Suppressor macrophage treated with lipopolysaccharide for 4 hours (primary cell): ENCODE measurements around the gene SELENOW.
A peak's percentile ranks its signal among the peaks of the same experiment; 100 is the strongest.
"Not testable (repeated sequence)": the region's sequence is repeated elsewhere in the genome, so short reads cannot be mapped to it uniquely, and the experiment has no call there.

Experiments used
- DNase-seq: peaks from one replicate; pipeline ENCODE4 v3.0.0-alpha.2; 2020

Gene SELENOW

GRCh38 chr19:47756953-47757608 is 21.4 kb upstream of the SELENOW start:
- DNase-seq, result no peak

GRCh38 chr19:47757617-47758442 is 20.7 kb upstream of the SELENOW start:
- DNase-seq, result no peak

GRCh38 chr19:47758443-47758804 is 20.1 kb upstream of the SELENOW start:
- peak; percentile 23 for DNase-seq

- DNase-seq, result no peak
Observed at GRCh38 chr19:47760632-47760999, 17.9 kb upstream of the SELENOW start.

- DNase-seq, result no peak
Observed at GRCh38 chr19:47761566-47761965, 16.9 kb upstream of the SELENOW start.

- DNase-seq, result no peak
Observed at GRCh38 chr19:47762151-47762550, 16.4 kb upstream of the SELENOW start.

- DNase-seq, result no peak
Observed at GRCh38 chr19:47762615-47763308, 15.7 kb upstream of the SELENOW start.

- not testable (repeated sequence) for DNase-seq
Observed at GRCh38 chr19:47764705-47765104, 13.8 kb upstream of the SELENOW start.

- DNase-seq, result peak; percentile 39
Observed at GRCh38 chr19:47765523-47766358, 12.8 kb upstream of the SELENOW start.

- no peak for DNase-seq
Observed at GRCh38 chr19:47766359-47766620, 12.2 kb upstream of the SELENOW start.

- no peak for DNase-seq
Observed at GRCh38 chr19:47766670-47767069, 11.8 kb upstream of the SELENOW start.

GRCh38 chr19:47767349-47767748 is 11.2 kb upstream of the SELENOW start:
- DNase-seq, result no peak

- DNase-seq, result no peak
Observed at GRCh38 chr19:47768604-47769003, 9.9 kb upstream of the SELENOW start.

GRCh38 chr19:47769534-47769933 is 9.0 kb upstream of the SELENOW start:
- DNase-seq, result no peak

- not testable (repeated sequence) for DNase-seq
Observed at GRCh38 chr19:47771291-47771690, 7.2 kb upstream of the SELENOW start.

GRCh38 chr19:47776568-47776967 is 1.9 kb upstream of the SELENOW start:
- DNase-seq, result no peak

- DNase-seq, result not testable (repeated sequence)
Observed at GRCh38 chr19:47777245-47778048, 1.1 kb upstream of the SELENOW start.

GRCh38 chr19:47778954-47779351 is 450 bp downstream of the SELENOW start:
- DNase-seq, result peak; percentile 15

- DNase-seq, result no peak
Observed at GRCh38 chr19:47779524-47780214, 1.2 kb downstream of the SELENOW start.

GRCh38 chr19:47780215-47780551 is 1.7 kb downstream of the SELENOW start:
- no peak for DNase-seq

- no peak for DNase-seq
Observed at GRCh38 chr19:47781590-47782262, 3.2 kb downstream of the SELENOW start.
